ENCODE measurements around the gene PGC.

PGC gene

DNA sequence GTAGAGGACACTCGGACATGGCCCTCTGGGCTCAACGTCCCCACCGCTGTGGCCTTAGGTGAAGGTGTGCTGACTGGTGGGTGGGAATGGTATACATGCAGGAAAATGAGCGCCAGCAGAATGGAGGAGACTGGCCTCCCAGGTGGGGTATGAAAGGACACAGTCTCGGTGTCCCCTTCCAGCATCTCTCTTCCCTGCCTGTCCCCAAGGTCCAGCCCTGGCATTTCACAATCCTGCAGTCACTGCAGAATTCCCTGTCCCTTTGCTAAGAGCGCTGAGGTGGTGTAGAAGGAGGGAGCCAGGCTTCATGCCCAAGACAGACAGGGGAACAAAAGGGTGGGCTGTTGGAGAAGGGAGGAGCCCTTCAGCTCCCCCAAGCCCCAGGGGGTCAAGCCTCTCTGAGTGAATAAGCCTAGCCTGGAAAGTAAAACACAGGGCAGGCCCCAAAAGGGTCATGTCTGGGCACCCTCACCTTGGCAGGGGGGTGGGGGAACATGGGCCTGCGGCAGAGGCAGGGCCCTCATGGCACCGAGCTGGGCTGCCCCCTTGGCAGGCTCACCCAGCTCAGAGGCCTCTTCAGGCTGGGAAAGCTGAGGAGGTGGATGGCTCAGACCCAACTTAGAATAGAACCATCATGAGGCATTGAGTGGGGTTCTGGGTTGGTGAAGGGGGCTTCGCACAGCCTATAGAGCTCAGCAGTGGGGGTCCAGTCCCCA, 35.7 kb downstream of the PGC start:
- no peak for DNase-seq

DNA sequence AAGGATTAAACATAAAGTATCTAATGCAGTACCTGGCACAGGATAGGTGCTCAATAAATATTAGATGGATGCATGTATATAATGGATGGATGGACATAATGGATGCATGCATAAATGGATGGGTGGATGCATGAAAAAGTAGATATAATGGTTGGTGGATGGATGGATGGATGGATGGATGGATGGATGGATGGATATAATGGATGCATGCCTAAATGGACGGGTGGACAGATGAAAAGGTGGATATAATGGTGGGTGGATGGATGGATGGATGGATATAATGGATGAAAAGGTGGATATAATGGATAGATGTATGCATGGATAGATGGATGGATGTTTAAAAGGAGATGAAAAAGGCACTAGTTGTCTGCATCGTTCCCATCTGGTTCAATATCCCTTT, 37.8 kb downstream of the PGC start:
- no peak for DNase-seq

DNA sequence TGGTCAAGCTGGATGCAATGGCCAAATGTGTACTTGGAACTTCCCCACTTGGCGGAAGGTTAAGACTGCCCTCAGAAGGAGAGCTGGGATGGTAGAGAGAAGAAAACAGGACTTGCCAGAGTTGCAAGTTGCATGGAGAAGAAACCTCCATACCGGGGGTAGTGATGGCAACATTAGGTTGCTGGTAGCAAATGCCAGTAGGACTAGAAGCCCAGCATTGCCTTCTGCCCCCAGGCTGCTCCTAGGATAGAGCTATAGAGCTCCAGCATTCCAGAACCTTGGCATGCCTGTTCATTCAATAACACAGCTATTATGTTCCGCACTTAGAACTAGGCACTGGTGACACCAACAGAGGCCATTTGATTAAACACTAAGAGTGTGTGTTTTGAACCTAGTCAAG, 38.3 kb downstream of the PGC start:
- DNase-seq, result no peak

DNA sequence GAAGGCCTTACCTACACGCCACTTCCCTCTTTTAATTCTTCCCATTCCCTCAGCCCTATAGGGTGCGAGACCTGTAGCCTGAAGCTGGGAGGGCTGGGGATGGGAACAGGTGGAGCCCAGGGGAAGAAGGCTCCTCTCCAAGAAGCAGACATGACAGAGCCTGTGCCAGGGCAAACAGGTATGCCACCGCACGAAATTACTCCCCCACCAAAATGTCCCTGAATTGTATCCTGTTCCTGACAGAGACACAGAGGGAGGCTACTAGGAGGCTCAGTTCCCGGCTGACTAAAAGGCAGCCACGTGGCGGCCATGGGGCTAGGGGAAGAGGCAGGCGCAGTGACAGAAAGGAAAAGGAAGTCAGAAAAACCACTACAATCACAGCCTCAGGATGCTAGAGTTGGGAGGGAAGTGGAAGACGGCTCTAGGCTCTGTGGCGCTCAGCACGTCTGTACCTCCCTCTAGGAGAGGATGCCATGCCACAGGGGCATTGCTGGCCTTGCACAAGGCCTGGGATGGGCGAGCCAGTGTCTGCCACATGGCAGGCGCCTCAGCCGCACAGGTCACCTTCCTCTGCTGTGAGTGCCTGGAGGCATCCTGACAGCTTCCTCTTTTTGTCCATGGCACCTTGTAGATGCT, 39.5 kb downstream of the PGC start:
- no peak for DNase-seq

DNA sequence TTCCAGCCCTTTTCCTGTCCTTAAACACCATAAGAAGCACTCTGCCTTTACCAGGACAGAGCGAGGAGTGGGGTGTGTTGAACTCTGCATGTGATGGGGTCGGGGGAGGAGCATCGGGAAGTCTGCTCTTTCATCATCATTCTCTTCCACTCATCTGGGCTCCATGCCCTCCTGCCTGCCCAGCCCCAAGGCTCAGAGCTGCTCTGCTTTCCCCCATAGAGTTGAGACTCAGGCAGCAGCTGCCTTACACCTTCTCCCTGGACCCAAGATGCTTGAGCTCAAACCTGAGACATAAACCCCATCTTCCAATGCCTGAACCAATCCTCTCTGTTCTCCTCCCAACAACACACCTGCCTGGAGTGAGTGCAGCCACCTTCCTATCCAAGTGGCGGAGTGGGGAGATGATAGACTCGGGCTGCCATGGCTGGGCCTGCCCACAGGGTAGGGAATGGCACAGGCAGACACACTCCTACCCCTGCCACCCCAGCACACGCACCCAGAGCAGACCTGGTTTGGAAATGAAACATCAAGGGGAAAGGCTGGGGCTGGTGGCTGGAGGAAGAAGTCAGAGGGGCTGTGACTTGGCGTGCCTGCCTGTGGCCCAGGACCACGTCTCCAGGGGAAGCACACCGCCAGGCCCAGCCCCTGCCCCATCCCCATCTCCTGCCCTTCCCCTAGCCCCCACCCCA, 40.2 kb downstream of the PGC start:
- DNase-seq, result no peak

DNA sequence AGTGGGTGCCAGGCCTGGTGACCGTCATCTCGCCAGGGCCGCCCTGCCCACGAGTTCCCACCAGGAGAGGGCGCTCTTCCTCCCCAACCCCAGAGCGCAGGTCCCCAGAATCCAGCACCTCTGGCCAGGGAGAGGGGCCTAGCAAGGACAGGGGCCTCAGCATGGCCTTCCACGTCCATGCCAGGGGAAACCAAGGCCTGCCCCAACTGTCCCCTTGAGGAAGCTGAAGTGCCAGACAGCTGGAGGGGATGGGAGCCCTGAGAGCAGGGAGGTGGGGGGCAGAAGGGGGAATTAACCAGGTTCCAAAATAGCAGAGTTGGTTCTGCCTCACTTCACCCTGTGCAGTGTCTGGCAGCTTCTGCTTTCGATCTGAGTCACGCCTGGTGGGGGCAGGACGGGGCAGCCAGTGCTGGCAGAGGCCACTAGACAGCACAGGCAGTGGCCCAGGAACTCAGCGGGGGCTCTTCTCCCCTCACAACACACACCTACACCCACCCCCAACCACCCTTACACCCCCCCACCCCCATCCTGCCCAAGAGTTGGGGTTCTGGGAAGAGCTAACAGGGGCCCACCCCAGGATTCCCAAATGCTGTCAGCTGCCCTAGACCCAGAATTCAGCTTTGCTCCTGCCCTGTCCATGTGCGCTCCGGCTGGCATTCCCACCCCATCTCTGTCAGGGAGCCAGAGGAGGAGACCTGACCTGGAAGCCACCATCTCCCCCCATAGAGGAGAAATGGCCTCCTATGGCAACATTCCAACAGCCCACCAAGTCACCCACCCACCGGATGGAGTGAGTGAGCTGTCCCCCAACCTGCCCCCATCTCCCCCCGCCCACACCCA, 41.0 kb downstream of the PGC start:
- peak; percentile 24 for DNase-seq

DNA sequence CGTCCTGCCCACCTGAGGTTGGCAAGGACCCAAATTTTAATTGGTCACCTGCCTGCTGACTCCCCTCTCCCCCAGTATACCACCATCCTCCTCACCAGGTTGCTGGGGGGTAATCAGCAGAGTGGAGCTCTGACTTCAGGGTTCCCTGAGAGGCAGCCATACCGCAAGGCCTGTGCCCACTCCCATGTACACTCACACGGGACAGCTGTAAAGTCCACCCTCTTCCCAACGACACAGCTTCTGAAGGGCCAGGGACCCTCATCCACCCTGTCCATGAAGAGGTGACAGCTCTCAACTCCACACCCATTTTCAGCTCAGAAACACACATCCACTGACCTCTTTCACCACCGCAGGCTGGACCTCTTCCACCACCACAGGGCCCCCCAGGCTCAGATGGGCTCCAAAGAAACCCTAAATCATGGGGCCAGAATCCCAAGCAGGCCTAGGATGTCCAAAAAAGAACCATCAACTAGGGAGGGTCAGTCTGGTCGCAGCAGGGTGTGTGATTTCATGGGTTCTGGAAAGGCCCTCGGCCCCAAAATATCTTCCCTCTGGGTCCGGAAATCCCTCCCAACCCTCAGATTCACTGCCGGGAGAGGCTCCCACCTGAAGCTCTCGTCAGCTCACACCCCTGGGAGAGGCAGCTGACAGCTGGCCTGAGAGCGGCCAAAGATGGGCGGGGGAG, 41.7 kb downstream of the PGC start:
- DNase-seq, result no peak

DNA sequence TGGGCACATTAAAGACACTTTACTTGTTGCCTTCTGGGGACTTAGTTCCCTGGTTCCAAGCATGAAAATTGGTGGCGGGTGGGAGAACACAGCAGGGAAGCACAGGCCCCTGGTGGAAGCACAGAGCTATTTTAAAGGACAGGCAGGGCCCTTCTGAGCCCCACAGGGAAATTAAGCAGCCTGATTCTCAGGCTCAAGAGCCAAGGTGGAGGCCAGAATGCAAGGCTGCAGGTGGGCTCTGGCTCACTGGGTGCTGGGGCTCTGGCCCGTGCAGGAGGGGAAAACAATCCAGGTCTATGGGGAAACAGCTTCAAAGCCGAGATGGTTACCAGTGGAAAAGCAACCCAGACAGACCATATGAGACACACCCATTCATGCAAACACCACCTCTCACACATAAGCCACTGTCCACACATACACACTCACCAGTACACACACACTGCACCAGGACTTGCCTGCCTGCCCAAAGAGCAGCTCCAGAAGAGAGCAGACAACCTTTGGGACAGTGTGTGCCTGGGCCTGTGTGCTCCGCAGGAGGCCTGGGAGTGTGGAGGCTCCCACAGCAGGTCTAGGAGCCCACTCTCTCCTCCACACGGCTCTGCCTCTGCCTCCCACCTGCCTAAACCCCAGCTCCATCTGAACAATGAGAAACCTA, 42.4 kb downstream of the PGC start:
- DNase-seq, result no peak

DNA sequence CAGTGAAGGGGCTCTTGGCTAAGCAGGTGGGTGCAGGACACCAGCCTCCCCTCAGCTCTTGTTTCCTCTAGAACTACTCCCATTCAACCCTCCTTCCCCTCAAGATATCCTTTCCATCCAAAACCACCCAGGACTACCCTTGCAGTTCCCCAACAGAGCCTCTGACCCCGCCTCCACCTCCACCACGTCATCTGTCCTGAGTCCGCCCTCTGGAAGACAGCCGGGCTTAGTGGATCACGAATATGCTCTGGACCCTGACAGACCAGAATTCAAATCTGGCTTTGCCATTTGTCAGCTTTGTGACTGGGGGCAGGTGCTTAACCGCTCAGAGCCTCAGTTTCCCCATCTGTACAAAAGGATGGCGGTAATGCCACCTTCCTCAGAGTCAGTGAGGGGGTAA, 43.2 kb downstream of the PGC start:
- no peak for DNase-seq

DNA sequence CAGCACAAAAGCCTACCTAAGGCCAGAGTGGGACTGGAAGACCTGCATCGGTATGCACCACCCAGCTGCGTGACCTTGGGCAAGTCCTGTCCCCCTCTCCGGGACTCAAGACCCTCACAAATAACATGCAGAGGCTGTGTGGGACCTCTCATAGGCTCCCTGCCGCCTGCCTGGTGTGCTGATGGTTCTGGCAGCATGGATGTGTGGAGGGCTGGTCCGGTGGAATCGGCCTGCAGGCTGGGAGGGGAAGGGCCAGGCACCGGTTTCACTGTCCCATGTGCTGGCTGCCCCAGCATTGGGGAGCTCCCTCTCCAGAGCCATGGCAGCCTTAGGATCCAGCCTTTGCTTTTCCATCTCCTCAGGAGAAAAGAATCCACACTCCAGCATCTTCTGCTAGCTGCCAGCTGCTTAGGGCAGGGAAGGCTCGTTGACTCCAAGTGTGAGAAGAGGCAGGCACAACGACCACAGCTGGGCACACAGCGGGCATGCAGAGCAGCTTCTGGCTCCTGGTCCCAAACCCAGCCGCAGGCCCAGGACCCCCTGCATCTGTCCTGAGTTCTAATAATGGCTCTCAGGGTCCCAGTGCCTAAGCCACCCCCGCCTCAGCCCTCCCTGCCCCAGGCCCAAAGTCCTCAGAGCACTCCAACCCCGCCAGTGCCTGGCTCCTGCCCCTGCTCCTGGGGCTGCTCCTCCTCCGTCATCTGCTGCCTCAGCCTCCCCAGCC, 44.3 kb downstream of the PGC start:
- no peak for DNase-seq

DNA sequence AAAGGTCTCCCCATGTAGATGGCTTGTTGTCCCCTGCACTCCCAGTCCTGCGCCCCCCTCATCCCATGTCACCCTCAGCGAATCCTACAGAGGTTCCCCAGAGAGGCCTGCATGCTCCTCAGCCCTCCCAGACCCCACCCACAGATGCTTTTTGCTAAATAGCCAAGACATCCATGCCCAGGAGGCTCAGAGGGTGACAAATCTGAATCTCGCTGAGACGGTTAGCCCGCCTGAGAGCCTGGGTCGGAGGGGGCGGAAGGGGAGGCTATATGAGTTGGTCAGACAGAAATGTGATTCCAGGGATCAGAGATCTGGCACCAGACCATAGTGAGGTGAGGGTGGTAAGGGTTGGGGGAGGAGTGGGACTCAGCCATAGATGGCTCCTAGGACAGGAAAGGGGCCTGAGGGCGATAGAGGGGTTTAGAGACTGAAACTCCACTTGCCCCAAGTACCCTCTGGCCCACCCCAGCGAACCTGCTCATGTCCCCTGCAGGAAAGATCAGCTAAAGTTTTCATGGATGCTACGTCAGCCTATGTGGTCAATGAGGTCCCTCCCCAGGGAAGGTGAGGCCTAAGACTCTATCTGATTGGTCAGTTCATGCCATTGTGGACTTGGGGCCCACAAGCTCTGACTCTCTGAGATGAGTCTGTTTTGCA, 45.0 kb downstream of the PGC start:
- DNase-seq, result no peak

DNA sequence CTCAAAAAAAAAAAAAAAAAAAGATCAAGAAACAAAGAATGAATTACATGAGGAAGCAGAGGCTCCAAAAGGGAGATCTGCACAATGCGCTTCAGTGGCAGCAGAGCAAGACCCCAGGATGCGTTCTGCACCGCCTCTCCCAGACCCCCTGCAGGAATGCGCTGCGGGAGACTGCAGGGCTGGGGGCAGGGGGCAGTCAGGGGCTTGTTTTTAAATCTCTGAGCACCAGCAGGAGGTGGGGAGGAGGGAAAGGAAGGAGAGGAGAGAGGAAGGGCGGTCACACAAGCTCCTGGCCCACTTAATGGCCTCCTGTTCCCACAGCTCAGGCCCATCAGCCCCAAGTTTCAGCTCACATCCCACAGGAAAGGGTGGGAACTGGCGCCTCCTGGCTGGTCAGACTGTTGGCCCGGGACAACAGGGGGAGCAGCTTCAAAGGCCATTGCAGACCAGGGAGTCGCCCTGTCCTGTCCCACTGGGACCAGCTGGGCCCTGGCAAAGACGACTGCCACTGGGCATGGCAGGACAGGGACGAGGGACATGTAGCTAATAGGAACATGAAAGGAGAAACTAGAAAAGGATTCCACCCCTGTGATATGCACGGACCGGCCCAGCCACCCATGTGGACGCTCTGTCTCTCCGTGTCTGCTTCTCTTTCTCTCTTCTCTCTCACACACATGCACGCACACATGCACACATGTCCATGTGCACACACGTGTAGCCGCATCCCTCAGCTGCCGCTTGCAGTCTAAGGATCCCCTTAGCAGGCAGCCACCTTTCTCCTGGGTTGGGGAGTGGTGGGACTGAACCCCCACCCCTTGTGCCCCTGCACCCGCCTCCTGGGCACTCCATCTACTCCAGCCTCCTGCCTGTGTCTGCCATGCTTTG, 46.5 kb downstream of the PGC start:
- no peak for DNase-seq

DNA sequence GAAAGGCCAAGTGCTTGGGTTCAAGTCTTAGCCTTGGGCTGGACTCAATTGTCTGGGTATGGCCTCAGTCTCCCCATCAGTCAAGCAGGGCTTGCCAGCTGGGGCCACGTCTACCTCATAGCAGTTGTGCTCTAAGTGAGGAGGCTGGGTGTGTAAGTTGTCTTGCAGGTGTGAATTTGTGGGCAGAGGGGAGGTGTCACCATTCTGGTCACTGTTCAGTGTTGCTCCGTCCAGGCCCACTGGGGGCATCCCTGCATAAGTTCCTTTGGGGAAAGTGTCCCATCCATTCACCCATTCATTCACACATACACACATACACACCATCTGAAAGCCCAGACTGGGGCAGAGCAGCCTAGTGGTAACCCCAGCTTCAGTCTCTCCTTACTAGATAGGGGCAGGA, 48.1 kb downstream of the PGC start:
- DNase-seq, result no peak

DNA sequence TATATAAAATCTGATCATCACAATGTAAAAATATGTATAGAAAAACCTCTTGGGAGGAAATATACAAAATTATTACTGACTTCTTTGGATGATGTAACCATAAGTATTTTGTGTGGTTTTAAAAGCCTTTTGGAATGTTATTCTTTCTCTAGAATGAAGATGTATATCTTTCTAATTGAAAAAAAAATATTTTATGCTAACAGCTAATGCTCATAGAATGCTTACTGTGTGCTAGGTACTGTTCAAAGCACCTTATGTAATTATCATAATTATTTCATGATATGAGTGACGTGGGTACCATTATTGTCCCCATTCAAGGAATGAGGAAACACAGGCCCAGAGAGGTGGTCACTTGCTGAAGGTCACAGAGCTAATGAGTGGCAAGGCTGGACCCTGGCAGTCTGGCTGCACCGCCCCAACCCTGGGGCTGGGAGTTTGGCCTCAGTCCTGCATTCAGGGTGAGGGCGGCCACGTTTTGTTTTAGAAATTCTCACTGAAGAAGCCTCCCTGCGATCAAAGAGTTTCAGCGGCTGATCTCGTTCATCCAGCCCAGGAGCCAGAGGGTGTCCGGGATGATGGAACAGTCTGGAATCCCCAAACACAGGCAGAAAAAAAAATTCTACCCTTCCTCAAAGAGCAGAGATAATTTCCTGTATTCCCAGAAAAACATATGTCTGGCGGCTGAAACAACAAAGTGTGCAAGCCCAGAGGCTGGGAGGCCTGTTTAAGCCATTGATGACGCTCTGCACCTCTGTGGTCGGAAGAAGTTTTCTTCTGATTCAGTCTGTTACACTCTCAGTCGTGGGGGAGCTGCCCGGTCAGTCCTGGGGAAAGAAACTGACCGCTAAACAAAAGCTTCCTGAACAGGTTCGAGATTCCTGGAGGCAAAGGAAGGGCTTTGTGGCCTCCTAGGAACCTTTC, 49.1 kb downstream of the PGC start:
- DNase-seq, result no peak

DNA sequence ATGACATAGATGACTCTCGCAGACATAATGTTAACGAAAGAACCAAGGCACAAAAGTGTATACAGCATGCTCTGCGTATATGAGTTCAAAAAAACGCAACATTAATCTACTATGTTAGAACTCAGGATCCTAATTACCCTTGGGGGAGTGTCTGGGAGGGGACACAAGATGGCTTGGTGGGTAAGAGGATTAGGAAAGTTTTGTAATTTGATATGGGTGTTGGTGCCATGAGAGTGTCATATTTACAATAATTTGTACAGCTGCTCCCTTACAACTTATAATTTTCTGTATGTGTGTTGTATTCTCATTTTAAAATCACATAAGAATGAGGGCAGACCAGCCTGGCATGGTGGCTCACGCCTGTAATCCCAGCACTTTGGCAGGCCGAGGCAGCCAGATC, 50.4 kb downstream of the PGC start:
- DNase-seq, result no peak

DNA sequence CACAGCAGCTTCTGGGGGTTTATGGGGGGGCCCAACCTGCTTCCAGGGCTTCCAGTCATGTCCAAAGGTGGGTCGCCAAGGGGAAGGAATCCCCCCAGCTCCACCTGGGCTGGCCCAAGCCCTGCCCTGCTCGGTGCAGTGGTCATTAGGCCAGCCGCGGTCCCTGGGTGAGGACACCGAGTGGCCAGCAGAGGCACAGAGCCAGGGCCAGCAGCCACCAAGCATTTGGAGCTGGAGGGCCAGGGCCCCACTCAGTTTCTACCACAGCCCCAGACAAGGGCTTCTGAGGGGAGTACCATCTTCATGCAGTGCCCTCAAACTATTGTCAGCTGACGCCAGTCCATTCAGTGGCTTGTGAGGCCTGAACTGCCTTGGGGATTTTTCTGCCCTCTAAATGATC, 51.4 kb downstream of the PGC start:
- DNase-seq, result no peak

DNA sequence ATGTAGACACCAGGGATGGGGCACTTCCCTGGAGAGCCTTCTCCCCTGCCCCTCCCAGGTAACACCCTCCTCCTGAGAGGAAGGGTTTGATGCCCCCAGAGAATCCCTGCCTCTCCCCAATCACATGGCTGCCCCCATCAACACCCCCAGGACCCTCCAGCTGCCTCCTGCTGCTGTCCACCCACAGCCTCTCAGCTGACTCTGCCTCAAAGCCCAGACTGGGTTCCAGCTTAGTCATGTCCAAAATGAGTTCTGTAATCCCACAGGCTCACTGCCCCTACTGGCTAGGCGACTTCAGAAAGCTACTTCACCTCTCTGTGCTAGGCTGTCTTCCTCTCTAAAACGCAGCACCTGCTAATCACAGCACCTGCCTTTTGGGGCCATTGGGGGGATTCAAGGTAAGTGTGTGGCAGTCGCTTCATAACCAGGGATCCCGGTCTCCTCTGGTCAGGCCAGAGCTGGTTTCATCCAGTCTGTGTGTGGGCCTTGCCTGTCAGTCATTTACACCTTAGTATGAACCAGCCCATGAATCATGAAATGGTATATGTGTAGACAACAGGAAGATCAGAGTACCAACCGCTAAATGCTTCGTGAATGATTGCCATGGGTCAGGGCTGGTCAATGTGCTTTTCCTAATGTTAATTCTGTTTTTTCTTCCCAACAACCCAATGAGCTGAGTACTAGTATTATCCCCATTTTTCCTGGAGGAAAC, 52.2 kb downstream of the PGC start:
- no peak for DNase-seq
